ENCODE measurements around the gene SOX12. TPM values are rescaled to one million over a fixed set of nuclear protein-coding genes. Genes with fewer than 3 reads are reported as not detected.

The SOX12 gene
- total RNA-seq, 1 experiment from 2014 or later: 59.1 TPM

DNA sequence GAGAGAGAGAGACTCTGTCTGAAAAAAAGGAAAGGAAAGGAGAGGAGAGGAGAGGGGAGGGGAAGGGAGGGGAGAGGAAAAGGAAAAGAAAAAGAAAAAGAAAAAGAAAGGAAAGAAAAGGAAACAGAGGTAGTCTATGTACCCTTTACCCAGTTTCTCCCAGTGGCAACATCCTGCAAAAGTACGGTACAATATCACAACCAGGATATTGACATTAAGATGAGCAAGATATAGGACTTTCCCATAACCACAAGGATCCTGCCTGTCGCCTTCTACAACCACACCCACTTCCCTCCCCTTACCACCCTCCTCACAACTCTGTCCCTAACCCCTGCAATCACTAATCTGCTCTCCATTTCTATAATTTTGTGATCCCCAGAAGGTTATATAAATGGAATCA is 38.8 kb upstream of the SOX12 start (continued):
- TF ChIP-seq, protein P1, sequence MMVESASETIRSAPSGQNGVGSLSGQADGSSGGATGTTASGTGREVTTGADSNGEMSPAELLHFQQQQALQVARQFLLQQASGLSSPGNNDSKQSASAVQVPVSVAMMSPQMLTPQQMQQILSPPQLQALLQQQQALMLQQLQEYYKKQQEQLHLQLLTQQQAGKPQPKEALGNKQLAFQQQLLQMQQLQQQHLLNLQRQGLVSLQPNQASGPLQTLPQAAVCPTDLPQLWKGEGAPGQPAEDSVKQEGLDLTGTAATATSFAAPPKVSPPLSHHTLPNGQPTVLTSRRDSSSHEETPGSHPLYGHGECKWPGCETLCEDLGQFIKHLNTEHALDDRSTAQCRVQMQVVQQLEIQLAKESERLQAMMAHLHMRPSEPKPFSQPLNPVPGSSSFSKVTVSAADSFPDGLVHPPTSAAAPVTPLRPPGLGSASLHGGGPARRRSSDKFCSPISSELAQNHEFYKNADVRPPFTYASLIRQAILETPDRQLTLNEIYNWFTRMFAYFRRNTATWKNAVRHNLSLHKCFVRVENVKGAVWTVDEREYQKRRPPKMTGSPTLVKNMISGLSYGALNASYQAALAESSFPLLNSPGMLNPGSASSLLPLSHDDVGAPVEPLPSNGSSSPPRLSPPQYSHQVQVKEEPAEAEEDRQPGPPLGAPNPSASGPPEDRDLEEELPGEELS (CRISPR knock-in tag; IDR thresholded peaks at IDR 0.05): no peak
- TF ChIP-seq TCF7 (CRISPR knock-in tag; IDR thresholded peaks at IDR 0.05; ENCODE audit: low read depth): no peak
- no peak for TF ChIP-seq TEAD1 (CRISPR knock-in tag; IDR thresholded peaks at IDR 0.05)
- TF ChIP-seq, protein P2, sequence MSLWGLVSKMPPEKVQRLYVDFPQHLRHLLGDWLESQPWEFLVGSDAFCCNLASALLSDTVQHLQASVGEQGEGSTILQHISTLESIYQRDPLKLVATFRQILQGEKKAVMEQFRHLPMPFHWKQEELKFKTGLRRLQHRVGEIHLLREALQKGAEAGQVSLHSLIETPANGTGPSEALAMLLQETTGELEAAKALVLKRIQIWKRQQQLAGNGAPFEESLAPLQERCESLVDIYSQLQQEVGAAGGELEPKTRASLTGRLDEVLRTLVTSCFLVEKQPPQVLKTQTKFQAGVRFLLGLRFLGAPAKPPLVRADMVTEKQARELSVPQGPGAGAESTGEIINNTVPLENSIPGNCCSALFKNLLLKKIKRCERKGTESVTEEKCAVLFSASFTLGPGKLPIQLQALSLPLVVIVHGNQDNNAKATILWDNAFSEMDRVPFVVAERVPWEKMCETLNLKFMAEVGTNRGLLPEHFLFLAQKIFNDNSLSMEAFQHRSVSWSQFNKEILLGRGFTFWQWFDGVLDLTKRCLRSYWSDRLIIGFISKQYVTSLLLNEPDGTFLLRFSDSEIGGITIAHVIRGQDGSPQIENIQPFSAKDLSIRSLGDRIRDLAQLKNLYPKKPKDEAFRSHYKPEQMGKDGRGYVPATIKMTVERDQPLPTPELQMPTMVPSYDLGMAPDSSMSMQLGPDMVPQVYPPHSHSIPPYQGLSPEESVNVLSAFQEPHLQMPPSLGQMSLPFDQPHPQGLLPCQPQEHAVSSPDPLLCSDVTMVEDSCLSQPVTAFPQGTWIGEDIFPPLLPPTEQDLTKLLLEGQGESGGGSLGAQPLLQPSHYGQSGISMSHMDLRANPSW (CRISPR knock-in tag; conservative IDR thresholded peaks at IDR 0.05; ENCODE audit: low read depth): no peak
- no peak for TF ChIP-seq ZNF317 (CRISPR knock-in tag; IDR thresholded peaks at IDR 0.05; ENCODE audit: borderline replicate concordance, low read depth)
- no peak for TF ChIP-seq ZNF232 (CRISPR knock-in tag; IDR thresholded peaks at IDR 0.05)
- TF ChIP-seq GABPB1 (CRISPR knock-in tag; IDR thresholded peaks at IDR 0.05): no peak

DNA sequence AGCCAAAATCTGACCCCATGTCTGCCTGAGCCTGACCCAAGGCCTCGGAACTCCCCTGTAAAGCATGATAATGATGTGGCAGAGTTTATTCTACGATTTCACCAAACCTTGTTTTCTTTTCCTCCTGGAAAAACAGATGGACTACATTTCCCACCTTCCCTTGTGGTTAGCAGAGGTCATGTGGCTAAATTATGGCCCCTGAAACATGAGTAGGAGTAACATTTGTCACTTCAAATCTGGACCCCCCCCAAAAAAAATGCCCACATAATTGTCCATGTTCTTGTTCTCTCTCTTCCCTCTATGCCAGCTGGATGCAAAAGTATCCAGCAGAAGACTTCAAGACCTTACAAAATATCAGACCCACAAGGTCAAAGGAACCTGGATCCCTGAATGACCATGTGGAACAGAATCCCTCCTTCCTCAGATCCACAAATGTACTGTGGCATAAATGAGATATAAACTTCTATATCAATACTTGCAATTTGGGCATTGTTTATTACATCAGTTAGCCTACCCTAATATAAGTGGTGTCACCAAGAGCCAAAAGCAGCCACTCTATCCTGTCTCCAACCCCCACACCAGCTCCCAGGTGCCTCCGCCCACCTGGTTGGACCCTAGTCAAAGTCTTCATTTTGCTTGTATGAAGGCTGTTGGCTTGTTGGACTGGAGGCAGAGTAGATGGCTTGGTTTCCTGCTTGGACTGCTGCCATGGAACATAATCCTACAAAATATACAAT is 36.2 kb upstream of the SOX12 start:
- peaks cover 19% of the 10 kb centered on the region for H3K27me3 Mint-ChIP-seq (ENCODE audit: low read depth)
- no peak overlapping the region for H3K27ac Mint-ChIP-seq
- H3K9me3 Mint-ChIP-seq: peaks cover 9% of the 10 kb centered on the region
- DNase-seq (ENCODE audit: low spot score) (no peak), ATAC-seq (no peak)
- H3K4me3 Mint-ChIP-seq: no peak overlapping the region
- CTCF ChIA-PET: interaction anchor here (1.8 kb wide), 1 partner anchor 10 kb away, joined by 4 read pairs; no protein-coding TSS in a partner anchor
- POLR2A ChIA-PET: interaction anchor here (1.0 kb wide), 1 partner anchor 37 kb away, joined by 7 read pairs; the partner anchor contains the start of gene SOX12
- TF ChIP-seq, protein P3, sequence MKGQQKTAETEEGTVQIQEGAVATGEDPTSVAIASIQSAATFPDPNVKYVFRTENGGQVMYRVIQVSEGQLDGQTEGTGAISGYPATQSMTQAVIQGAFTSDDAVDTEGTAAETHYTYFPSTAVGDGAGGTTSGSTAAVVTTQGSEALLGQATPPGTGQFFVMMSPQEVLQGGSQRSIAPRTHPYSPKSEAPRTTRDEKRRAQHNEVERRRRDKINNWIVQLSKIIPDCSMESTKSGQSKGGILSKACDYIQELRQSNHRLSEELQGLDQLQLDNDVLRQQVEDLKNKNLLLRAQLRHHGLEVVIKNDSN (CRISPR knock-in tag; IDR thresholded peaks at IDR 0.05): peak; percentile 80
- no peak for TF ChIP-seq MYBL2 (CRISPR knock-in tag; IDR thresholded peaks at IDR 0.05)
- no peak for TF ChIP-seq CBFB (CRISPR knock-in tag; IDR thresholded peaks at IDR 0.05; ENCODE audit: low read depth)
- TF ChIP-seq, protein P4, sequence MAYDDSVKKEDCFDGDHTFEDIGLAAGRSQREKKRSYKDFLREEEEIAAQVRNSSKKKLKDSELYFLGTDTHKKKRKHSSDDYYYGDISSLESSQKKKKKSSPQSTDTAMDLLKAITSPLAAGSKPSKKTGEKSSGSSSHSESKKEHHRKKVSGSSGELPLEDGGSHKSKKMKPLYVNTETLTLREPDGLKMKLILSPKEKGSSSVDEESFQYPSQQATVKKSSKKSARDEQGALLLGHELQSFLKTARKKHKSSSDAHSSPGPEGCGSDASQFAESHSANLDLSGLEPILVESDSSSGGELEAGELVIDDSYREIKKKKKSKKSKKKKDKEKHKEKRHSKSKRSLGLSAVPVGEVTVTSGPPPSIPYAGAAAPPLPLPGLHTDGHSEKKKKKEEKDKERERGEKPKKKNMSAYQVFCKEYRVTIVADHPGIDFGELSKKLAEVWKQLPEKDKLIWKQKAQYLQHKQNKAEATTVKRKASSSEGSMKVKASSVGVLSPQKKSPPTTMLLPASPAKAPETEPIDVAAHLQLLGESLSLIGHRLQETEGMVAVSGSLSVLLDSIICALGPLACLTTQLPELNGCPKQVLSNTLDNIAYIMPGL (CRISPR knock-in tag; IDR thresholded peaks at IDR 0.05): no peak
- no peak for TF ChIP-seq NFE2L1 (CRISPR knock-in tag; IDR thresholded peaks at IDR 0.05)
- TF ChIP-seq, protein P5, sequence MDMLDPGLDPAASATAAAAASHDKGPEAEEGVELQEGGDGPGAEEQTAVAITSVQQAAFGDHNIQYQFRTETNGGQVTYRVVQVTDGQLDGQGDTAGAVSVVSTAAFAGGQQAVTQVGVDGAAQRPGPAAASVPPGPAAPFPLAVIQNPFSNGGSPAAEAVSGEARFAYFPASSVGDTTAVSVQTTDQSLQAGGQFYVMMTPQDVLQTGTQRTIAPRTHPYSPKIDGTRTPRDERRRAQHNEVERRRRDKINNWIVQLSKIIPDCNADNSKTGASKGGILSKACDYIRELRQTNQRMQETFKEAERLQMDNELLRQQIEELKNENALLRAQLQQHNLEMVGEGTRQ (CRISPR knock-in tag; IDR thresholded peaks at IDR 0.05): peak; percentile 78
- peaks cover 21% of the 10 kb centered on the region for H3K36me3 Mint-ChIP-seq
- peaks cover 11% of the 10 kb centered on the region for H3K4me1 Mint-ChIP-seq

DNA sequence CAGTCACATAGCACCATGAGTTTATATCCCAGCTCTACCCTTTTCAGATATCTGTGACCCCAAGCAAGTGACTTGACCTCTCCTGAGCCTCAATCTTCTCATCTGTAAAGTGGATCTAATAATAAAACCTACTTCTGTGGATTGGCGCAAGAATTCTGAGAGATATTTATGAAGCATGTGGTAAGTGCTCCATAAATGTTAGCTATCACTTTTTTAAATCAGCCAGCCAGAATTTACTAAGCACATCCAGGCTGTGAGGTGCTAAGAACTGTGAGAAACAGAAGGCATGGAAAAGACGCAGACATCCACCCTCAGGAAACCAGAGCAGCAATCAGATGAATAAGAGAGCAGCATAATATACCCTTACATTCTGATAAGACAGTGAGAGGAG is 35.7 kb upstream of the SOX12 start:
- ChIA-PET POLR2A (interaction anchor here (1.0 kb wide), 1 partner anchor 36 kb away, joined by 7 read pairs; the partner anchor contains the start of gene SOX12), CTCF (no interaction called here)
- Mint-ChIP-seq H3K36me3 (peaks cover 20% of the 10 kb centered on the region), H3K27ac (peak overlapping the region; percentile 90), H3K4me1 (peaks cover 11% of the 10 kb centered on the region), H3K27me3 (ENCODE audit: low read depth) (peaks cover 22% of the 10 kb centered on the region), H3K9me3 (peaks cover 9% of the 10 kb centered on the region), H3K4me3 (no peak overlapping the region)
- DNase-seq (ENCODE audit: low spot score) (no peak), ATAC-seq (no peak)
- TF ChIP-seq ZNF219 (CRISPR knock-in tag; IDR thresholded peaks at IDR 0.05; ENCODE audit: borderline replicate concordance): no peak
- TF ChIP-seq TCF7 (CRISPR knock-in tag; IDR thresholded peaks at IDR 0.05; ENCODE audit: low read depth): no peak
- no peak for TF ChIP-seq FOXP1 (CRISPR knock-in tag; IDR thresholded peaks at IDR 0.05; ENCODE audit: borderline replicate concordance)
- TF ChIP-seq, protein P6, sequence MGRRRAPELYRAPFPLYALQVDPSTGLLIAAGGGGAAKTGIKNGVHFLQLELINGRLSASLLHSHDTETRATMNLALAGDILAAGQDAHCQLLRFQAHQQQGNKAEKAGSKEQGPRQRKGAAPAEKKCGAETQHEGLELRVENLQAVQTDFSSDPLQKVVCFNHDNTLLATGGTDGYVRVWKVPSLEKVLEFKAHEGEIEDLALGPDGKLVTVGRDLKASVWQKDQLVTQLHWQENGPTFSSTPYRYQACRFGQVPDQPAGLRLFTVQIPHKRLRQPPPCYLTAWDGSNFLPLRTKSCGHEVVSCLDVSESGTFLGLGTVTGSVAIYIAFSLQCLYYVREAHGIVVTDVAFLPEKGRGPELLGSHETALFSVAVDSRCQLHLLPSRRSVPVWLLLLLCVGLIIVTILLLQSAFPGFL (CRISPR knock-in tag; IDR thresholded peaks at IDR 0.05; ENCODE audit: borderline replicate concordance): no peak
- TF ChIP-seq, protein P7, sequence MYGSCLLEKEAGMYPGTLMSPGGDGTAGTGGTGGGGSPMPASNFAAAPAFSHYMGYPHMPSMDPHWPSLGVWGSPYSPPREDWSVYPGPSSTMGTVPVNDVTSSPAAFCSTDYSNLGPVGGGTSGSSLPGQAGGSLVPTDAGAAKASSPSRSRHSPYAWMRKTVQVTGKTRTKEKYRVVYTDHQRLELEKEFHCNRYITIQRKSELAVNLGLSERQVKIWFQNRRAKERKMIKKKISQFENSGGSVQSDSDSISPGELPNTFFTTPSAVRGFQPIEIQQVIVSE (CRISPR knock-in tag; IDR thresholded peaks at IDR 0.05; ENCODE audit: borderline replicate concordance): no peak
- TF ChIP-seq, protein P8, sequence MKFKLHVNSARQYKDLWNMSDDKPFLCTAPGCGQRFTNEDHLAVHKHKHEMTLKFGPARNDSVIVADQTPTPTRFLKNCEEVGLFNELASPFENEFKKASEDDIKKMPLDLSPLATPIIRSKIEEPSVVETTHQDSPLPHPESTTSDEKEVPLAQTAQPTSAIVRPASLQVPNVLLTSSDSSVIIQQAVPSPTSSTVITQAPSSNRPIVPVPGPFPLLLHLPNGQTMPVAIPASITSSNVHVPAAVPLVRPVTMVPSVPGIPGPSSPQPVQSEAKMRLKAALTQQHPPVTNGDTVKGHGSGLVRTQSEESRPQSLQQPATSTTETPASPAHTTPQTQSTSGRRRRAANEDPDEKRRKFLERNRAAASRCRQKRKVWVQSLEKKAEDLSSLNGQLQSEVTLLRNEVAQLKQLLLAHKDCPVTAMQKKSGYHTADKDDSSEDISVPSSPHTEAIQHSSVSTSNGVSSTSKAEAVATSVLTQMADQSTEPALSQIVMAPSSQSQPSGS (CRISPR knock-in tag; IDR thresholded peaks at IDR 0.05; ENCODE audit: borderline replicate concordance, low read depth): no peak
- no peak for TF ChIP-seq CREM (CRISPR knock-in tag; IDR thresholded peaks at IDR 0.05)
- TF ChIP-seq NR3C1 (CRISPR knock-in tag; conservative IDR thresholded peaks at IDR 0.05; ENCODE audit: low read depth): no peak

Data from WTC11 (cell line).